NCI-H526 (cell line): ENCODE measurements around the gene FYTTD1.

Experiments
- DNase-seq, 2 experiments: peaks; one replicate each; lab custom pipeline; 2025; lab: John Stamatoyannopoulos, UW

Gene FYTTD1

GRCh38 chr3:197791892-197792647 is 42.4 kb downstream of the FYTTD1 start:
- DNase-seq = peak; percentile 41 to 68

DNA sequence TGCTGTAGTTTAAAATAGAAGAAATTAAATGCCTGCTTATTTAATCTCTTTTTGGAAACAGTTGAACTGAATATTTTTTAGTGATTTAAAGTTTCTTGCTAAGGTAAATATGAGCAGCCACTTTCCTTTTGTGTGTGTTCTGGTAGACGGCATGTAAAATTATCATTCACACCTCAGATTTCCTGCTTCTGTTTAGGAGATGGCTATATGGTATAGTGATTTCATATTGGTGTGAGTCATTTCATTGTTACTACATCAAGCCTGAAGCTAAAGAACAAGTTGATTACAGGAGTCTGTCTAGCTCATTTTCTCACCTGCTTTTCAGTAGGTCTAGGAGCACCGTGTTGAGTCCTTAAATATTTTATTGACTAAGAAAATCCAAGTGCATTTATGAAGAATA is 43.6 kb downstream of the FYTTD1 start:
- peak in 1 of 2 experiments; percentile 3 for DNase-seq

GRCh38 chr3:197794115-197794514 is 44.4 kb downstream of the FYTTD1 start:
- no peak for DNase-seq

- DNase-seq = no peak
Observed at GRCh38 chr3:197795200-197795599, 45.5 kb downstream of the FYTTD1 start.

GRCh38 chr3:197796087-197796486 is 46.4 kb downstream of the FYTTD1 start:
- no peak for DNase-seq

- no peak for DNase-seq
Observed at GRCh38 chr3:197798863-197799262, 49.2 kb downstream of the FYTTD1 start.

GRCh38 chr3:197800379-197800778 is 50.7 kb downstream of the FYTTD1 start:
- DNase-seq = no peak

DNA sequence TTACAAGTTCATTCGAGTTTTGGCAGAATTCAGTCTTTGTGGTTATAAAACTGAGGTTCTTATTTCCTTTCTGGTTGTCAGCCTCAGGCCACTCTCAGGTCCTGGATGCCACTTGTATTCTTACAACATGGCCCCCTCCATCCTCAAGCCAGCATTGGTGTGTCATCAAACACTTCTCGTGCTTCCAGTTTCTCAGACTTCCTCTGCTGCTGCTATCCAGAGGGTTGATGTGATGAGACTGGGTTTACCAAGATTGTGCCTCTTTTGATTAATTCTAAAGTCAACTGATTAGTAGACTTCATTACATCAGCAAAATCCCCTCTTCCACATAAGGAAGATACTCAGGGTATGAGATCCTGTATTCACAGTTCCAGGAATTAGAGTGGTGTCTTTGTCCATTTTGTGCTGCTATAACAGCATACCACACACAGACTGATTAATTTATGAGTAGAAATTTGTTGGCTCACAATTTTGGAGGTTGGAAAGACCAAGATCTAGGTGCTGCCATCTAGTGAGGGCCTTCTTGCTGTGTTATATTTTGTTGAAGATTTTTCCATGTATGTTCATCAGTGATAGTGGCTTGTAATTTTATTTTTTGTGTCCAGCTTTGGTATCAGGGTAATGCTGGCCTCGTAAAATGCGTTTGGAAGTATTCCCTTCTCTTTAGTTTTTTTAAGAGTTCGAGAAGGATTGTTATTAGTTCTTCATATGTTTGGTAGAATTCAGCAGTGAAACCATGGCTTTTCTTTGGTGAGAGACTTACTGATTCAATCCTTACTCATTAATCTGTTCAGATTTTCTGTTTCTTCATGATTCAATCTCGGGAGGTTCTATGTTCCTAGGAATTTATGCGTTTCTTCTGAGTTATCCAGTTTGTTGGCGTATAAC is 52.5 kb downstream of the FYTTD1 start:
- DNase-seq = peak in 1 of 2 experiments; percentile 38

DNA sequence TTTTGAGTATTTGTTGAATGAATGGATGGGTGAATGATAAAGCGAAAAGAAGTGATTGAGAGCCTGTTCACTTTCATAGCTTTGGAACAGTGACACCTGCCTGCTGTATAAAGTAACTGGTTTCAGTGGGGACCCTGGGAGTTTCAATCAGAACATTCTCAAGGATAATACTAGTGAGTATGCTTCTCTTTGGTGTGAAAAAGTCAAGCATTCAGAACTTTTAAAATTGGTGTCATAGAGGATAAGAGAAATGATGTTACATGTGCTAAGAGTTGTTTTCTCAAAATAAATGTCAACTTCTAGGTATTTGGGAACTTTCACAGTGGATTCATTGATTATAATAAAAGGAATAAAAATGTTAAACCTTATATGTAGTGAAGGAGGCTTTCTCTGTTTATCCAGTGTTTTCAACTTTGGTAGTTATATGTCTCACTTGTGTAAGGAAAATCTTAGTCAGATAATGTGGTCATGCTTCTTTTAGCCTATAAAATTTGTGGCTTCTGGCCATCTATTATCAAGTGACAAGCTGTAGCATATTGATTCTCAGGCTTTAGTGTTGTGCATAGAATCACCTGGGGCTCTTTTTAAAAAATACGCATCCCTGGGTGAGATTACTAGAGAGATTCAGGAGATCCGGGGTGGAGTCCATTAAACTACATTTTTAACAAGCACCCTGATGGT is 53.2 kb downstream of the FYTTD1 start:
- no peak for DNase-seq

DNA sequence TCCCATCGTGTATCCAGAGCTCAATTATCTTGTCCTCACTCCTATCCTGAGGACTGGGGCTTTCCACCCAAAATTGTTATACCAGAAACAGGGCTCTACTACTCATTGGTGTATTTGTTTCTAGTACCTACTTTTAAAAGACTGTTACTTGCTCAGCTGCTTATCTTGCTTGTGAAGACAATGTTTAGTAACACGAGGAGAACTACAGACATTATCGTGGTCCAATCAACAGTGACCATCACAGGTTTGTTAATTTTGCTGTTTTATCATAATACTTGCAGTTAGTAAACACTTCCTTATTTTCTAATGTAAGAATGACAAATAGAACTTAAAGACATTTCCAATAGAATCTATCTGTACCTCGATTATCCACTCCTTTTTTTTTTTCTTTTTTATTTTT is 54.8 kb downstream of the FYTTD1 start:
- DNase-seq = no peak

GRCh38 chr3:197807969-197808587 is 58.4 kb downstream of the FYTTD1 start:
- no peak for DNase-seq

DNA sequence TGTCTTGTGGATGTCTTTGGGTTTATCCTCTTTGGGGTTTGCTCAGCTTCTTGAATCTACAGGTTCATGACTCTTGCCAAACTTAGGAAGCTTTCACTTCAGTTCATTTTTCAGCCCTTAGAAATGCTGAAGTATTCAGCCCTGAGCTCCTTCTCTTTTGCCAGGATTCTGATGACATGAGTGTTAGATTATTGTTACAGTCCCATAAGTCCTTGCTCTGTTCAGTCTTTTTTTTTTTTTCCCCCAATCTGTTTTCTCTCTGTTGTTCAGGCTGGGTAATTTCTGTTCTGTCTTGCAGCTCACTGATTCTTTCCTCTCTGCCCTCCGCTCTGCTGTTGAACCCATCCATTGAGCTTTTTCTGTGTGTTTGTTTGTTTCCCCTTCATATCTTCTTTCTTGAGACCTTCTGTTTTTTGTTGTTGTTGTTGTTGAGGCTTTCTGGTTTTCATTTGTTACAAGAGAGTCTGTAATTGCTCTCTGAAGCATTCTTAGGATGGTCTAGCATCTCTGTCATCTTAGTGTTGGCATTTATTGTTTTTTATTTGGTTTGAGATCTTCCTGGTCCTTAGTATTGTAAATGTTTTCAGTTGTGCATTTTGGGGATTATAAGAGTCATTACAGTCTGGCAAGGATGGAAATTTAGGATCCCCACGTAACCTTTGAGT is 59.8 kb downstream of the FYTTD1 start:
- DNase-seq = no peak

DNA sequence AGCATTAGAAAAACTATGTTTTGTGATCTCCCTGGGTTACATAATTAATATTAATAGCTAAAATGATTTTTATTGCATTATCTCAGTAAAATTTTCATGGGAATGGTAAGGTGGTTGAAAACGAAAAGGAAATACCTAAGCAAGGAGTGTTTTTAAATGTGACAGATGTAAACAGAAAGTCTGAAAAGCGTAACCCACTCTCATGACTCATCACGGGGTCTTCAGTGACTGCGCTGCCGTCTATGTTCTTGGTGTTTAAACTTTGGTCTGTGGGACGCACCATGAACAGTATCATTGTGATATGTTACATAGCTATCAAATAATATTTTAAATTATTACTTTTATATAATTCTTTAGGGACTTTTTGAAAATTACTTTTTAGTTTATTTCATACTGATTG is 61.2 kb downstream of the FYTTD1 start:
- no peak for DNase-seq

DNA sequence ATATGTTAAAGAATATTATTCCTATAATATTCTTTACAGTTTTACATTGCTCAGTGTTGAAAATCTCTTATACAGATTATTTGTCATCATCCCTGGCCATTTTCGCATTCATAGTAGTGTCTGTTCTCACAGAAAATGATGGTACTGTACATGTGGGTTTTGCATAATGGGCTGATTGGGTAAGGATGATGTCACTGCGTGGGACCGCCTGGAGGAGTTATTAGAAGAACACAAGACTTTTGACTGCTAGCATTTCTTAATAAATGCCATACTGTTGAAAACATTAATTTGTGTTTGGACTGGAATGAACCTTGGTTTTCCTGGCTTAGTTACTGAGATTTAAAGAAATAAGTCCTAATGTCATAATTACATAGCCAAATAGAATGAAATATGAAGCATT is 61.7 kb downstream of the FYTTD1 start:
- DNase-seq = no peak

GRCh38 chr3:197814372-197814771 is 64.7 kb downstream of the FYTTD1 start:
- no peak for DNase-seq

- DNase-seq = peak; percentile 86 to 87
Observed at GRCh38 chr3:197820550-197821335, 71.1 kb downstream of the FYTTD1 start.

GRCh38 chr3:197829397-197830045 is 79.8 kb downstream of the FYTTD1 start:
- no peak for DNase-seq

GRCh38 chr3:197830308-197830966 is 80.8 kb downstream of the FYTTD1 start:
- no peak for DNase-seq

DNA sequence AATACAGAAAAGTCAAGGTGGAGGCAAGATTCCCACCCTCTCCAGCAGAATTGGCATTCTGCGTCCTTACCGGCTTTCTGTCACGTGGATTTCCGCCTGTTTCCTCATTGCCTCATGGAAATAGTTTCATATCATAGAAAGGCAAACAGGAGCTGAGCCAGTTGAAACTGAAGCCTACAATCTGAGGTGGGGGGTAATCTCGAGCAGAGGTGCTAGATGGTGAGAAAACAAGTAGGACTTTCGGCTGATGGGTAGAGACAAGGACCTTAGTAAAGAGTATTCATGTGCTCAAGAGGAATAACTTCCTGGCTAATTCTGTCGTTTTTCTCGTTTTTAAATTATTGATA is 81.3 kb downstream of the FYTTD1 start:
- no peak for DNase-seq
